IMR-90 (cell line): Measurements from ENCODE around the gene ALOX15B. TPM values are rescaled to one million over a fixed set of nuclear protein-coding genes. Genes with fewer than 3 reads are reported as not detected.

ENCODE experiments used
- ATAC-seq: fragments of 200-7000 bp; cut with Tn5 transposase; 2 replicates; pipeline ENCODE4 v1.9.1; 2020; ENCODE audit warnings: low read depth, mild to moderate bottlenecking, moderate library complexity
- BruUV-seq: library from RNA; stranded (reverse); fragments of 400-500 nt; replicated peaks from 2 replicates; lab custom pipeline; 2021; lab: Mats Ljungman, UMichigan
- CTCF ChIA-PET: fragments of 300-600 bp; formaldehyde crosslinking; extraction: SDS; loops from one replicate; lab custom pipeline; 2021; ENCODE audit warnings: antibody characterized with exemption; lab: Yijun Ruan, JAX
- POLR2A ChIA-PET: fragments of 300-600 bp; sonication (Branson Sonifier 250); formaldehyde crosslinking; loops from one replicate; lab custom pipeline; 2022; ENCODE audit warnings: antibody characterized with exemption; ENCODE audit not compliant: unreplicated experiment; lab: Charles Lee
- DNase-seq: peaks from one replicate; pipeline ENCODE4 v3.0.0; 2013
- H2AFZ ChIP-seq: replicated peaks from 2 replicates; pipeline ENCODE3; 2013; ENCODE audit warnings: low read length, mild to moderate bottlenecking; ENCODE audit not compliant: poor library complexity
- H2AK5ac ChIP-seq: 2 replicates; pipeline ENCODE4 v1.6.1; 2013; ENCODE audit warnings: low read depth, low read length, inconsistent platforms
- H2AK9ac ChIP-seq: replicated peaks from 2 replicates; pipeline ENCODE3; 2013; ENCODE audit warnings: mild to moderate bottlenecking, low read depth, low read length, moderate library complexity; ENCODE audit not compliant: poor library complexity
- H2BK120ac ChIP-seq: 2 replicates; pipeline ENCODE4 v1.6.1; 2013; ENCODE audit warnings: low read depth, low read length, inconsistent platforms
- H2BK15ac ChIP-seq: 3 replicates; pipeline ENCODE4 v1.6.1; 2013; ENCODE audit warnings: low read depth, low read length, inconsistent platforms
- H2BK20ac ChIP-seq: 2 replicates; pipeline ENCODE4 v1.6.1; 2013; ENCODE audit warnings: low read depth, mild to moderate bottlenecking, inconsistent platforms, low read length, moderate library complexity
- H2BK5ac ChIP-seq: 2 replicates; pipeline ENCODE4 v1.6.1; 2013; ENCODE audit warnings: mild to moderate bottlenecking, low read depth, low read length, inconsistent platforms; ENCODE audit not compliant: poor library complexity, severe bottlenecking
- H3K14ac ChIP-seq: replicated peaks from 2 replicates; pipeline ENCODE4 v1.6.1; 2013; ENCODE audit warnings: low read depth, low read length, inconsistent platforms
- H3K18ac ChIP-seq: 2 replicates; pipeline ENCODE4 v1.6.1; 2013; ENCODE audit warnings: low read depth, low read length, control low read depth
- H3K23ac ChIP-seq: 2 replicates; pipeline ENCODE4 v1.6.1; 2013; ENCODE audit warnings: low read depth, low read length, inconsistent platforms
- H3K27ac ChIP-seq: 2 replicates; pipeline ENCODE4 v1.5.1; 2013; ENCODE audit warnings: mild to moderate bottlenecking, control low read depth, low read length; ENCODE audit not compliant: insufficient read depth
- H3K27me3 ChIP-seq: 2 replicates; pipeline ENCODE4 v1.6.1; 2013; ENCODE audit warnings: low read length; ENCODE audit not compliant: control insufficient read depth, insufficient read depth
- H3K36me3 ChIP-seq: 2 replicates; pipeline ENCODE4 v1.6.1; 2013; ENCODE audit warnings: low read length, mixed read lengths; ENCODE audit not compliant: control insufficient read depth, insufficient read depth
- H3K4ac ChIP-seq: 2 replicates; pipeline ENCODE4 v1.6.1; 2013; ENCODE audit warnings: low read depth, low read length, inconsistent platforms
- H3K4me1 ChIP-seq: 2 replicates; pipeline ENCODE4 v1.6.1; 2013; ENCODE audit warnings: low read length, mixed read lengths; ENCODE audit not compliant: control insufficient read depth, insufficient read depth
- H3K4me2 ChIP-seq: 2 replicates; pipeline ENCODE4 v1.6.1; 2013; ENCODE audit warnings: low read depth, mild to moderate bottlenecking, control low read depth, low read length, moderate library complexity
- H3K4me3 ChIP-seq: 2 replicates; pipeline ENCODE4 v1.5.1; 2013; ENCODE audit warnings: low read depth, mild to moderate bottlenecking, control low read depth, low read length, moderate library complexity; ENCODE audit not compliant: insufficient read depth
- H3K56ac ChIP-seq: 2 replicates; pipeline ENCODE4 v1.6.1; 2013; ENCODE audit warnings: low read length, inconsistent platforms; ENCODE audit not compliant: insufficient read depth; ENCODE audit errors: extremely low read depth
- H3K79me1 ChIP-seq, 2 experiments: 2 replicates each; pipeline ENCODE4 v1.6.1; 2013; ENCODE audit warnings: low read length in 2 of 2, inconsistent platforms in 1 of 2, low read depth in 1 of 2
- H3K9ac ChIP-seq: 2 replicates; pipeline ENCODE4 v1.6.1; 2013; ENCODE audit warnings: low read depth, low read length, control low read depth
- H3K9me1 ChIP-seq: 2 replicates; pipeline ENCODE4 v1.6.1; 2013; ENCODE audit warnings: low read length, inconsistent platforms; ENCODE audit not compliant: insufficient read depth
- H3K9me3 ChIP-seq: 2 replicates; pipeline ENCODE4 v1.6.1; 2013; ENCODE audit warnings: low read length; ENCODE audit not compliant: control insufficient read depth, insufficient read depth
- H4K20me1 ChIP-seq: 2 replicates; pipeline ENCODE4 v1.6.1; 2013; ENCODE audit warnings: low read length, inconsistent platforms; ENCODE audit not compliant: insufficient read depth
- H4K5ac ChIP-seq: 2 replicates; pipeline ENCODE4 v1.6.1; 2013; ENCODE audit warnings: mild to moderate bottlenecking, low read depth, low read length, control low read depth
- H4K8ac ChIP-seq, 2 experiments: 2 replicates each; pipeline ENCODE4 v1.6.1; 2013; ENCODE audit warnings: low read depth in 2 of 2, low read length in 2 of 2, control low read depth in 1 of 2, inconsistent platforms in 1 of 2
- H4K91ac ChIP-seq: 2 replicates; pipeline ENCODE4 v1.6.1; 2013; ENCODE audit warnings: low read depth, low read length, inconsistent platforms; ENCODE audit not compliant: insufficient read depth
- BHLHE40 ChIP-seq: fragments of 150-350 bp; IDR thresholded peaks from 2 replicates; pipeline ENCODE4 v1.6.1; 2016; ENCODE audit warnings: mild to moderate bottlenecking, low read depth, low read length
- CHD1 ChIP-seq: IDR thresholded peaks from 2 replicates; pipeline ENCODE4 v1.6.1; 2012; ENCODE audit warnings: low read depth, low read length, improper control_type of control experiment
- MAFK ChIP-seq: IDR thresholded peaks from 2 replicates; pipeline ENCODE4 v1.6.1; 2012; ENCODE audit warnings: low read depth, low read length, improper control_type of control experiment
- MAZ ChIP-seq: IDR thresholded peaks from 2 replicates; pipeline ENCODE4 v1.6.1; 2012; ENCODE audit warnings: low read depth, mild to moderate bottlenecking, low read length, improper control_type of control experiment, moderate library complexity, borderline replicate concordance
- NFE2L2 ChIP-seq: fragments of 150-350 bp; IDR thresholded peaks from 2 replicates; pipeline ENCODE4 v1.6.1; 2016; ENCODE audit warnings: low read depth, mild to moderate bottlenecking, low read length
- RFX5 ChIP-seq: IDR thresholded peaks from 2 replicates; pipeline ENCODE4 v1.8.0; 2012; ENCODE audit warnings: low read depth, mild to moderate bottlenecking, low read length, moderate library complexity
- SMC3 ChIP-seq: fragments of 150-350 bp; IDR thresholded peaks from 2 replicates; pipeline ENCODE4 v1.6.1; 2016; ENCODE audit warnings: low read depth, mild to moderate bottlenecking, antibody characterized with exemption, low read length, moderate library complexity
- WGBS, 2 experiments: methylation state at CpG; one replicate each; pipeline versions ENCODE4 v1.1.5 to v1.1.7; 2013; ENCODE audit warnings: missing lambda C conversion rate in 2 of 2; ENCODE audit not compliant: insufficient read length in 1 of 2; ENCODE audit errors: extremely low coverage in 2 of 2; 5-methylcytosine and 5-hydroxymethylcytosine counted together
- dilution Hi-C: fragments of 300-500 bp; cut with HindIII; formaldehyde crosslinking; loops from one replicate; pipeline ENCODE4 v1.14.3; 2018; ENCODE audit warnings: low sequenced_read_pairs; ENCODE audit not compliant: unreplicated experiment
- in situ Hi-C: fragments of 300-500 bp; cut with MboI; formaldehyde crosslinking; loops from 3 replicates; pipeline ENCODE4 v1.14.3; 2019; ENCODE audit warnings: low sequenced_read_pairs, inconsistent platforms, mixed read lengths
- intact Hi-C: fragments of 100-400 bp; cut with micrococcal nuclease; formaldehyde crosslinking; loops from 2 replicates; pipeline ENCODE4 v1.10.0; 2022
- polyA plus RNA-seq, 3 experiments: library from polyadenylated mRNA; depleted of rRNA; stranded (reverse); fragments of >200 nt; gene quantifications; 2 replicates each; pipeline ENCODE4 v1.2.3, GENCODE V29; 2012; ENCODE audit warnings: low replicate concordance in 1 of 3
- total RNA-seq: library from RNA; depleted of rRNA; stranded (reverse); fragments of >200 nt; gene quantifications from 2 replicates; pipeline ENCODE4 v1.2.3, GENCODE V29; 2012
- TF ChIP-seq, protein P1 (sequence below): conservative IDR thresholded peaks from 2 replicates; pipeline ENCODE4 v1.5.1; 2012; ENCODE audit warnings: mild to moderate bottlenecking, low read depth, low read length, improper control_type of control experiment

ALOX15B gene
- total and polyA plus RNA-seq, 2 of the 4 experiments (the other 2 are of a cell fraction) = not detected

GRCh38 chr17:8056976-8057625 lies 18.2 kb downstream of the ALOX15B start:
- H4K91ac ChIP-seq = no peak overlapping the region
- 86% methylated on average over 11 of the region's 17 CpGs; no CpG with 5 or more reads in 1 of the 2 experiments for WGBS, 2 experiments
- in situ Hi-C loops = no loop called here
- H3K14ac ChIP-seq = no peak overlapping the region
- H3K4me2 ChIP-seq = no peak overlapping the region
- H2BK20ac ChIP-seq = no peak overlapping the region
- POLR2A ChIA-PET = interaction anchor here (0.6 kb wide), 1 partner anchor 525 kb away, joined by 4 read pairs; no protein-coding TSS in a partner anchor
- H3K27me3 ChIP-seq = peaks cover 45% of the 10 kb centered on the region
- peaks cover 2% of the 10 kb centered on the region; the same call in 1 of the 2 replicates for H3K4me1 ChIP-seq
- H3K18ac ChIP-seq = no peak overlapping the region
- H2AK9ac ChIP-seq = no peak overlapping the region
- H3K9ac ChIP-seq = no peak overlapping the region
- H3K9me3 ChIP-seq = no peaks in the 10 kb centered on the region
- H2AK5ac ChIP-seq = no peak overlapping the region
- dilution Hi-C loops = no loop called here
- H3K79me1 ChIP-seq = no peaks in the 10 kb centered on the region
- ATAC-seq (no peak), DNase-seq (no peak)
- TF ChIP-seq CHD1 (no peak), BHLHE40 (no peak), MAZ (no peak), SMC3 (no peak), NFE2L2 (no peak), MAFK (no peak), RFX5 (no peak)
- TF ChIP-seq, protein P1, sequence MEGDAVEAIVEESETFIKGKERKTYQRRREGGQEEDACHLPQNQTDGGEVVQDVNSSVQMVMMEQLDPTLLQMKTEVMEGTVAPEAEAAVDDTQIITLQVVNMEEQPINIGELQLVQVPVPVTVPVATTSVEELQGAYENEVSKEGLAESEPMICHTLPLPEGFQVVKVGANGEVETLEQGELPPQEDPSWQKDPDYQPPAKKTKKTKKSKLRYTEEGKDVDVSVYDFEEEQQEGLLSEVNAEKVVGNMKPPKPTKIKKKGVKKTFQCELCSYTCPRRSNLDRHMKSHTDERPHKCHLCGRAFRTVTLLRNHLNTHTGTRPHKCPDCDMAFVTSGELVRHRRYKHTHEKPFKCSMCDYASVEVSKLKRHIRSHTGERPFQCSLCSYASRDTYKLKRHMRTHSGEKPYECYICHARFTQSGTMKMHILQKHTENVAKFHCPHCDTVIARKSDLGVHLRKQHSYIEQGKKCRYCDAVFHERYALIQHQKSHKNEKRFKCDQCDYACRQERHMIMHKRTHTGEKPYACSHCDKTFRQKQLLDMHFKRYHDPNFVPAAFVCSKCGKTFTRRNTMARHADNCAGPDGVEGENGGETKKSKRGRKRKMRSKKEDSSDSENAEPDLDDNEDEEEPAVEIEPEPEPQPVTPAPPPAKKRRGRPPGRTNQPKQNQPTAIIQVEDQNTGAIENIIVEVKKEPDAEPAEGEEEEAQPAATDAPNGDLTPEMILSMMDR = no peak
- H3K9me1 ChIP-seq = no peaks in the 10 kb centered on the region
- no peaks in the 10 kb centered on the region for H3K36me3 ChIP-seq
- H2BK15ac ChIP-seq = no peak overlapping the region
- no peak overlapping the region for H3K4ac ChIP-seq
- H2BK120ac ChIP-seq = no peak overlapping the region
- no peak overlapping the region for H4K8ac ChIP-seq
- no peaks in the 10 kb centered on the region for H4K20me1 ChIP-seq
- no peak overlapping the region for H2AFZ ChIP-seq
- CTCF ChIA-PET = interaction anchor here (0.6 to 2.8 kb wide), 6 partner anchors 10 to 59 kb away, joined by 3 to 15 read pairs (median 4); no protein-coding TSS in a partner anchor
- no peak overlapping the region for H3K23ac ChIP-seq
- H2BK5ac ChIP-seq = no peak overlapping the region
- H3K4me3 ChIP-seq = no peak overlapping the region
- no TSS peak for BruUV-seq
- no peak overlapping the region for H4K5ac ChIP-seq
- intact Hi-C loops = loop anchor here (1.0 to 5.0 kb wide), 5 partner anchors 68 to 314 kb away; partner anchors contain the start of genes CNTROB and TRAPPC1
- no peak overlapping the region for H3K56ac ChIP-seq
- H3K27ac ChIP-seq = no peak overlapping the region
